Cerebellar nuclear complex (tissue), 1 donor: ENCODE measurements around the gene PRPF6.
"Not testable (repeated sequence)": the region's sequence is repeated elsewhere in the genome, so short reads cannot be mapped to it uniquely, and the experiment has no call there.

ENCODE experiments used
- DNase-seq, 2 experiments: peaks; one replicate each; lab custom pipeline; 2025; lab: John Stamatoyannopoulos, UW

Gene PRPF6

DNA sequence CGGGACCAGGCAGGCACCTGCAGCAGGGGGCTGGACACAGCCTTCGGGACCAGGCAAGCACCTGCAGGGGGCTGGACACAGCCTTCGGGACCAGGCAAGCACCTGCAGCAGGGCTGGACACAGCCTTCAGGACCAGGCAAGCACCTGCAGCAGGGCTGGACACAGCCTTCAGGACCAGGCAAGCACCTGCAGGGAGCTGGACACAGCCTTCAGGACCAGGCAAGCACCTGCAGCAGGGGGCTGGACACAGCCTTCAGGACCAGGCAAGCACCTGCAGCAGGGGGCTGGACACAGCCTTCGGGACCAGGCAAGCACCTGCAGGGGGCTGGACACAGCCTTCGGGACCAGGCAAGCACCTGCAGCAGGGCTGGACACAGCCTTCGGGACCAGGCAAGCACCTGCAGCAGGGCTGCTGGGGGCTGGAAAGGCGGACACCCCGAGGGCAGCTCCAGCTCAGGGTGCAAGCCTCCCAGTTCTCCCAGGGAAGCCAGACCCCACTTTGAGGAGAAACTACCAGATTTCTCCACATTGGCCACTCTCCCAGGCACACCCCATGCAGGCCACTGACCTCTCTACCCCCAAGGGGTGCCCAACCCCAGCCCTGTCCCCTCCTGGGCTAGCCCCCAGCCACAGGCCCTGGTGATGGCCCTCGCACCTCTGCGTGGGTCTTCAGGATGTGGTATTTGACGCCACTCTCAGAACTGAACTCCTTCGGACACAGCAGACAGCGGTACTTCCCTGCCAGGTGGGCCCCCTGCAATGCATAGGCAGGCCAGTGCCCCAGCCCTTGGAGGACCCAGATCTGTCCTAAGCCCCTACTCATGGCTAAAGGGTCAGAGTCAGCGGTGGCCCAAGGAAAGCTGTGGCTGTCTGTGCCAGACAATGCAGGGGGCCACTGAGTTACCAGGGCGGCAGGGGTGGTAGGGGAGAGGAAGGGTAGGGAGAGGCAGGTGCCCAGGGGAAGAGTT lies 20.0 kb upstream of the PRPF6 start:
- not testable (repeated sequence) for DNase-seq

DNA sequence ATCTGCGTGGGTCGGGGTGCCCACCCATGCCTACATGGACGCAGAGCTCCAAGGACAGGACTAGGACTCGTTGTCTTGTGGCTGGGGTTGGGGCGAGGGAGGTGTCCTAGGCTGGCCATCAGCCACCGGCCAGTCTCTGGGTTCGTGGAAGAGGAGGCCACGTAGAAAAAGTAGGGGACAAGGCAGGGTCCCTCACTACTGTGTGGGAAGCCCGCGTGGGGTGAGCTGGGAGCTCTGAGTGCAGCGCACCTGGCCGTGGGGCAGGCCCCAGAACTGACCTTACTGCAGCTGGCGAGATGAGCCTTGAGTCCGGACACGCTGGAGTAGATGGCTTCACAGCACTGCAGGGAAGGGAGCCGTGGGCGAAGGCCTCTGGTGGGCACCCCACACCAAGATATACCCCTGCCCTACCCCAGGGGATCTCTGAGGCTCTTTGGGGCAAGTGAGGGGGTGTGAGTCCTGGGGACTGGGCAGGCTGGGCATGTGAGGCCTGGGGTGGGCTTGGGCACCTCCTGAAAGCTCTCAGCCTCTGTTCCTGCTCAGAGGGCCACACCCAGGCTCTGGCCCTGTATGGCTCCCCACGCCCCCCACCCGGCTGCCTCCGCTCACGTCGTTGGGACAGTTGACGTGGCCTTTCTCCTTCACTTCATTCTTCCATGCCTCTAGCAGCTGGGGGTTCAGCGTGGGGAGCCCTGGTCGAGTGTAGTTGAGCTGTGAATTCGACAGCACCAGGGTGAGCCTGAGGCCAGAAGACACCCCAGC lies 19.1 kb upstream of the PRPF6 start:
- DNase-seq = no peak

- DNase-seq = no peak
Observed at GRCh38 chr20:63962426-63963347, 18.2 kb upstream of the PRPF6 start.

DNA sequence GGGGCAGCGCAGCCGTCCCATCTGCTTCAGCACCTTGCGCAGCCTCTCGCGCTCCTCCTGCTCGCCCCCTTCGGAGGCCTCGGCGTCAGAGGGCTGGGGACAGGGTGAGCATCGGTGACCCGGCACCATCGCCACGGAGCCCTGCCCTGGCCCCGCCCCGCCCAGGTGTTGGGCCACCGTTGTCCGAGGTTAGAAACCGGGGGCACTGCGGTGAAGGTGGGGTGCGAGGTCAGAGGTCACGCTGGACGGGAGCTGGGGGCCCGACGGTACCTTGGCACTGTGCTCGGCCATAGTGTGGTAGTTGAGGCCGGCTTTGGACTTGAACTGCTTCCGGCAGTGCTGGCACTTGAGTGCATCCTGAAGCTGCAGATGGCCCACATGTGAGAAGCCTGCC lies 17.6 kb upstream of the PRPF6 start:
- no peak for DNase-seq

DNA sequence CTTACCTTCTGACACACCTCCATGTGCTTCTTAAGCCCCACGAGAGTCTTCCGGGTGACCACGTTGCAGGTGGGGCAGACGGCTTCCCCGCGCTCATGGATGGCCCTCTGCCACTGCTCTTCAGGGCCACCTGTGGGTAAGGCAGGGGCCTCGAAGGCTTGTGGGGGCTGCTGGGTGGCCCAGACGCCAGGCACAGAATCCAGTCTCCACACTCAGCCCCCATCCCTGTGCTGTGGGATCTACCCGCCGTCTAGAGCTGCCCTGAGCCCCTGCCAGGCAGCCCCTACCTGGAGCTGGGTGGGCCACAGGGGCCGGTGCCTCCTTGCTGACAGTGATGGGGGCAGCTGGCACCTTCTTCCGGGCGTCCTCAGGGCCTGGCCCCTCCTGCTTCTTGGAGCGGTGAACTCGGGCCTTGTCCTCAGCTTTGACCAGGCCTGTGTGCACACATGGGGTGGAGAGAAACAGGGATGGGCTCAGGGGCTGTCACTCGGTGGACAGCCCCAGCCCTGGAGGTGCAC lies 17.1 kb upstream of the PRPF6 start:
- no peak for DNase-seq

DNA sequence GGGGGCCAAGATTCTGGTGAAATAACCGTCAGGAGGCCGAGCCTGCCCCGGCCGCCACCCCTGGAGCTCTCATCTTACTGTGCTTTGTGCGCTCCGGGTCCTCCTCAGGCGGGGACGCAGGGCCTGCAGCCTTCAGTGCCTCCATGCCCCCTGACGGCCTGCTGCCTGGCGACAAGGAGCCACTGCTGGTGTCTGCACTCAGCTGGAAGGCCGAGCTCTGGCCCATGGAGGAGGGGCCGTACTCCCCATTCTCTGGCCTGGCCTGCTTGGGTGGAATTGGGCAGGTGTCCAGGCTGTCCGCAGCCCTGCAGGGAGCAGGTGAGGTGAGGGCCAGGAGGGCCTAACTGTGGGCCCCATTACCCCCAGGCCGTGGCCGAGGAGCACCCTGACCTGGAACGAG lies 16.5 kb upstream of the PRPF6 start:
- DNase-seq = no peak

DNA sequence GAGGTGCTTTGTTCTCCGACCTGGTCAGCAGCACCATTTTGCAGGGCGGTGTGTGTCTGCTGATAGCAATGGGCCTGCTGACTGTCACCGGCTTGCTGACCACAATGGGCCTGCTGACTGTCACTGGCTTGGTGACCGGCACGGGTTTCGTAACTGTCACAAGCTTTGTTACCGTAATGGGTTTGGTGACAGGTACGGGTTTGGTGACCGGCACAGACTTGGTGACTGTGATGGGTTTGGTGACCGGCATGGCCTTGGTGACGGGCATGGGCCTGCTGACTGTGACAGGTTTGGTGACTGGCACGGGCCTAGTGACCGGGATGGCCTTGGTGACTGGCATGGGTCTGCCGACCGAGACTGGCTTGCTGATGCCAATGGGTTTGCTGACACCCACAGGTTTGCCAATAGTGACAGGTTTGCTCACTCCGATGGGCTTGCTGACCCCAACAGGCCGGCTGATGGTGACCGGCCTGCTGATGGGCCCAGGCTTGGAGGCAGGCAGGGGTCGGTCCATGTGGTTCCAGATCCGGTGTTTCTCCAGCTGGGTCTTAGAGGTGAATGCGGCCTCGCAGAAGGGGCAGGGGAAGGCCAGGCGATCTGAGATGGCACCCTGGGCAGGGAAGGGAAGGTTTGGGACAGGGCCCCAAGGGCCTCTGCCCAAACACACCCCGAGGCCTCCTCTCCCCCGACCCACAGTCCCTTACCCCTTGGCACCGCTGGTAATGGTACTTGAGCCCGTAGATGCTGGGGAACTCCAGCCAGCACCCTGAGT lies 14.6 kb upstream of the PRPF6 start:
- DNase-seq = no peak

- DNase-seq = no peak
Observed at GRCh38 chr20:63966944-63967322, 14.0 kb upstream of the PRPF6 start.

GRCh38 chr20:63967330-63968135 lies 13.4 kb upstream of the PRPF6 start:
- DNase-seq = no peak

GRCh38 chr20:63968136-63968927 lies 12.6 kb upstream of the PRPF6 start:
- DNase-seq = no peak

DNA sequence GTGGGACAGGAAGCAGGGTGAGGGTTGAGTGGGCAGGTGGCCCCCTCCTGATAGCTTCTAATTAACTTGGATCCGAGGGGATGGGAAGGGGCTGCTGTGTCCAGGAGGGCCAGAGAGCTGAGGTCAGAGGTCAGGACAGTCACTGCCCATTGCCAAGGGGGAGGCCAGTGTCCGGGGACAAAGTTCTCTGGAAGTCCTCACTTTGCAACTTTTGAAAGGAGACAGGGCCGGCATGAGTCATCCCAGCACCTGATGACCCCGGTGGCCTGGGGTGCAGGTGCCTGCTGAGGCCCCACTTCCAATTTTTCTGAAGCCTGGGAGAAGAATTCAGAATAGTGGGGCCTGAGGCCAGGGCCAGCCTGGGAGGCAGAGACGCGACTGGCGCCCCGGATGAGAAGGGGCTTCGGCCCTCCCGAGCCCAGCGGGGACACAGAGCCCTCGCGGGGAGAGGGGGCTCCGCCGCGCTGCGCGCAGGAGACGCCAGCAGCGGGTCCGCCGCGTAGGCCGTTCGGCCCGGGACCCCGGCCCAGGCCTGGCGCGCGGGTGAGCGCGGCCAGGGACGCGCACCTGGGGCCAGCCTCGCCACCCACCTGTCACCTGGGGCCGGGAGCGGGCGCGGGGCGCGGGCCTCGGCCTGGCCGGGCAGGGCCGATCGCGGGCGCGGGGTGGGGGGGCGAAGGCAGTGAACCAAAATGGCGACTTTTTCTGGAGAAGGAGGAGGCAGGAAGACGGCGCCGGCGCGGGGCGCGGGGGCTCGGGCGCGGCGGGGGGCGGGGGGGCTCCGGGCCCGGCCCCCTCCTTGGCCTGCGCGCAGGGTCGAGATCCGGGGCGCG lies 11.8 kb upstream of the PRPF6 start:
- no peak for DNase-seq

- DNase-seq = no peak
Observed at GRCh38 chr20:63969838-63970713, 10.9 kb upstream of the PRPF6 start, which contains the start of gene ZNF512B. TSS of gene ZNF512B (minus strand) at chr20:63969930. CDS start at chr20:63967950, 1,980 bp downstream.

GRCh38 chr20:63970714-63971431 lies 10.1 kb upstream of the PRPF6 start:
- no peak for DNase-seq

DNA sequence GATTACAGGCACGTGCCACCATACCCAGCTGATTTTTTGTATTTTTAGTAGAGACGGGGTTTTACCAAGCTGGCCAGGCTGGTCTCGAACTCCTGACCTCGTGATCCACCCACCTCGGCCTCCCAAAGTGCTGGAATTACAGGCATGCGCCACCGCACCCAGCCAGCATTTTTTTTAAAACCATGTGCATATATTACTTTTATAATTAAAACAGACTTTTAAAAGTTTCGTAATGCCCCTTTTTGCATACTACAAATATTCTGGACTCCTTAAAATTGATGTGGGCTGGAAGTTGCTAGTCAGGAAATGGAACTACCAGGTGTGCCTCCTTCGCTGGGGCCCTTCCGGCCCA lies 9.0 kb upstream of the PRPF6 start:
- DNase-seq = not testable (repeated sequence)

GRCh38 chr20:63972312-63973159 lies 8.4 kb upstream of the PRPF6 start:
- no peak for DNase-seq

DNA sequence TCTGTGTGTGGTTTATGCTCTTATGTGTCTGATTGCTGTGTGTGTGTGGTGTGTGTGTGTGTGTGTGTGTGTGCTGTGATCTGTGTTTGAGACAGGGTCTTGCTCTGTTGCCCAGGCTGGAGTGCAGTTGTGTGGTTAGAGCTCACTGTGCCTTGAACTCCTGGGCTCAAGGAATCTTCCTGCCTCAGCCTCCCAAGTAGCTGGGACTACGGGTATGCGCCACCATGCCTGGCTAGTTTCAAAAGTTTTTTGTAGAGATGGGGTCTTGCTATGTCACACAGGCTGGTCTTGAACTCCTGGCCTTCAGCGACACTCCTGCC lies 7.8 kb upstream of the PRPF6 start:
- DNase-seq = no peak
